ENCODE measurements around the gene NTHL1.

Gene NTHL1

DNA sequence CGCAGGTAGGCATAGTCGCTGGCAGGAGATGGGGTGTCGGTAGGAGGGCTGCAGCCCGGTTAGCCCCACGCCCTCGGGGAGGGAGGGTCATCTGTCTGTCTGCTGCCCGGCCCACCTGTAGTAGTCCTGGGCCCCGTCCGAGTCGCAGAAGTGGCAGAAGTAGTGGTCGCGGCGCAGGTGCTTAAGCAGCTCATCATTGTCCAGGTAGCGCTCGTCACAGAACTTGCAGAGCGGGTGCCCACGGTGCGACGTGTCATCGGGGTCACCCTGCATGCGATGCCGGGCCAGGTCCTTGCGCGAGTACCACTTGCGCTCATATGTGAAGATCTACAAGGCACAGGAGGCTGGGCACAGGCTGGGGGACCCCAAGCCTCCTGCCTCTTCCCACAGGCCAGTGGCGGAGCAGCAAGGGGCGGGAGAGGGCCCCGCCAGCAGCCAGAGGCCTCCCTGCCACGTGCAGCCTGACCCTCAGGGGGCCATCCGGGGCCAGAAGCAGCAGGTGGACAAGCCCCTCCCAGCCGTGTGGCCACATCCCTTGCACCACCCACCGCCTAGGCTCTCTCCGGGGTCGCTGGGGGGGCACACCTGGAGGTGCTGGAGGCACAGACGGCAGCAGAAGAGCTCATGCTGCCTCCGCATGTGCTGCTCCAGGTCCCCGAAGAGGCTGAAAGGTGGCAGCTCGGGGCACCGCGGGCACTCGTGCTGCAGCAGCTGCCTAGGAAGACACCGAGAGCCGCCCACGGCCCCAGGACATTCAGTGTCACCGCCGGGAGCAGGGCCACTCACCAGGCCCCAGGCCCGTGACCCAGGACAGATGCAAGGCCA, 45.0 kb downstream of the NTHL1 start:
- Histone ChIP-seq H3K9me3 (ENCODE audit: control insufficient read depth, low read length) (no peaks in the 10 kb centered on the region), H3K9ac (no peak overlapping the region), H3K4me2 (ENCODE audit: low read length) (no peak overlapping the region), H3K27me3 (ENCODE audit: control insufficient read depth, insufficient read depth, low read length) (no peaks in the 10 kb centered on the region), H3K27ac (no peak overlapping the region), H3K4me1 (no peaks in the 10 kb centered on the region), H3K4me3 (ENCODE audit: low read depth, low read length) (no peak overlapping the region), H3K36me3 (ENCODE audit: control insufficient read depth, insufficient read depth, low read length) (no peaks in the 10 kb centered on the region), H3K79me2 (peaks cover 46% of the 10 kb centered on the region), H2AFZ (no peak overlapping the region)
- TF ChIP-seq, protein P1, sequence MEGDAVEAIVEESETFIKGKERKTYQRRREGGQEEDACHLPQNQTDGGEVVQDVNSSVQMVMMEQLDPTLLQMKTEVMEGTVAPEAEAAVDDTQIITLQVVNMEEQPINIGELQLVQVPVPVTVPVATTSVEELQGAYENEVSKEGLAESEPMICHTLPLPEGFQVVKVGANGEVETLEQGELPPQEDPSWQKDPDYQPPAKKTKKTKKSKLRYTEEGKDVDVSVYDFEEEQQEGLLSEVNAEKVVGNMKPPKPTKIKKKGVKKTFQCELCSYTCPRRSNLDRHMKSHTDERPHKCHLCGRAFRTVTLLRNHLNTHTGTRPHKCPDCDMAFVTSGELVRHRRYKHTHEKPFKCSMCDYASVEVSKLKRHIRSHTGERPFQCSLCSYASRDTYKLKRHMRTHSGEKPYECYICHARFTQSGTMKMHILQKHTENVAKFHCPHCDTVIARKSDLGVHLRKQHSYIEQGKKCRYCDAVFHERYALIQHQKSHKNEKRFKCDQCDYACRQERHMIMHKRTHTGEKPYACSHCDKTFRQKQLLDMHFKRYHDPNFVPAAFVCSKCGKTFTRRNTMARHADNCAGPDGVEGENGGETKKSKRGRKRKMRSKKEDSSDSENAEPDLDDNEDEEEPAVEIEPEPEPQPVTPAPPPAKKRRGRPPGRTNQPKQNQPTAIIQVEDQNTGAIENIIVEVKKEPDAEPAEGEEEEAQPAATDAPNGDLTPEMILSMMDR (IDR thresholded peaks at IDR 0.05): no peak

DNA sequence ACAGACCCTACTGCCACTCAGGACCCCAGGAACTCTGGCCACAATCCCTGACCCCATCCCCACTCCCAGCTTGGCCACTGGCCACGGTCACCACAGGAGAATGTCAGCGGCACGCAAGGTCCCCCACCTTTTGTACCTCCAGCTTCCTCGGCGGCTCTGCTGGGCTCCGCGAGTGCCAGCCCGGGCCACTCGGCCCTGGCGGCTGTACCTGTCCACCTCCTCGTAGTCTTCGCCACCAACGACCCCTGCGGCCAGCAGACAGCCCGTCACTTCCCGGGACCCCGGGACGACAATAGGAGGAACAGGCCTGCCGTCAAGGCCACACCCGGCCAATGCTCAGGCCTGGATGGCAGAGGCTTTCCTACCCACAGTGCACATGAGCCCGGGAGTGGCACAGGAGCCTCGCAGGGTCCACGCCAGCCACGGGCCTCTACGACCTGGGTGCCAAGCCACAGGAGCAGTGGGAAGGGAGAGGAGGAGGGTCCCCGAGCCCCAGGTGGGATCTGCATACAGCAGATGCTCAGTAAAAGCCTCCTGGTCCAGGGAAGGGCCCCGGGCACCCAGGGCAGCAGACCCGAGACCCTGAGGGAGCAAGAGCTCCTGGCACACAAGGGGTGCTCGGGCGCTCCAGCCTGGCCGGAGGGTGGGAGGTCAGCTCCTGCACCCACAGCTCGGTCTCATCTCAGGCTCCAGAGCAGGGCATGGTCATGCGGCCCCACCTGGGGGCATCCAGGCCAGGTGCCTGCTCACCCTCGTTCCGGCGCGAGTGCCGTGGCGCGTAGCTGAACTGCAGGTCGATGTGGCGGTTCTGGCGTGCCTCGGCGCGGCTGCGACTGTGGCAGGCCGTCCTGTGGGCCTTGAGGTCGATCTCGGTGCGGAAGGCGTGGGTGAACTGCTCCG, 45.9 kb downstream of the NTHL1 start:
- Histone ChIP-seq H3K9ac (no peak overlapping the region), H3K9me3 (ENCODE audit: control insufficient read depth, low read length) (no peaks in the 10 kb centered on the region), H3K27ac (no peak overlapping the region), H3K27me3 (ENCODE audit: control insufficient read depth, insufficient read depth, low read length) (no peaks in the 10 kb centered on the region), H3K4me3 (ENCODE audit: low read depth, low read length) (no peak overlapping the region), H3K36me3 (ENCODE audit: control insufficient read depth, insufficient read depth, low read length) (no peaks in the 10 kb centered on the region), H3K4me2 (ENCODE audit: low read length) (no peak overlapping the region), H3K79me2 (peaks cover 37% of the 10 kb centered on the region), H2AFZ (no peak overlapping the region), H3K4me1 (no peaks in the 10 kb centered on the region)
- TF ChIP-seq, protein P1 (IDR thresholded peaks at IDR 0.05): no peak

DNA sequence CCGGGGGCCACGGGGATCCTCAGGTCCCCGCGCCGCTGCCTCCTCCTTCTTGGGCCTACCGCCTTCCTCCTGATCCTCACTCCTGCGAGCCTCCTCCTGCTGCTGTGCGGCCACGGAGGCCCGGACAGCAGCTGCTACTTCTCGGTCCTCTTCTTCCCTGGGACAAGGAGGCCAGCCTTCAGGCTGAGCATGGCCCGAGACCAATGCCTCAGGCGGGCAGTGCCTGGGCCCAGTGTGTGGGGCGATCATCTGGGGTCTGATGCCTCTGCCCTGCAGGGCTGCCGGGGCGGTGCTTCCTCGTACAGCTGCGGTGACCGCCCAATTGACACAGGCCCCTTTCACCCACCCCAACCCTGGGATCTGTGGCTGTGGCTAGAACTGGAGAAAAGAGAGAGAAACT, 46.6 kb downstream of the NTHL1 start:
- Histone ChIP-seq H3K79me2 (peaks cover 30% of the 10 kb centered on the region), H3K27me3 (ENCODE audit: control insufficient read depth, insufficient read depth, low read length) (no peaks in the 10 kb centered on the region), H3K4me3 (ENCODE audit: low read depth, low read length) (no peak overlapping the region), H3K9me3 (ENCODE audit: control insufficient read depth, low read length) (no peaks in the 10 kb centered on the region), H3K4me2 (ENCODE audit: low read length) (no peak overlapping the region), H3K4me1 (no peaks in the 10 kb centered on the region), H3K9ac (no peak overlapping the region), H3K27ac (no peak overlapping the region), H2AFZ (no peak overlapping the region), H3K36me3 (ENCODE audit: control insufficient read depth, insufficient read depth, low read length) (no peaks in the 10 kb centered on the region)
- TF ChIP-seq, protein P1 (IDR thresholded peaks at IDR 0.05): no peak

DNA sequence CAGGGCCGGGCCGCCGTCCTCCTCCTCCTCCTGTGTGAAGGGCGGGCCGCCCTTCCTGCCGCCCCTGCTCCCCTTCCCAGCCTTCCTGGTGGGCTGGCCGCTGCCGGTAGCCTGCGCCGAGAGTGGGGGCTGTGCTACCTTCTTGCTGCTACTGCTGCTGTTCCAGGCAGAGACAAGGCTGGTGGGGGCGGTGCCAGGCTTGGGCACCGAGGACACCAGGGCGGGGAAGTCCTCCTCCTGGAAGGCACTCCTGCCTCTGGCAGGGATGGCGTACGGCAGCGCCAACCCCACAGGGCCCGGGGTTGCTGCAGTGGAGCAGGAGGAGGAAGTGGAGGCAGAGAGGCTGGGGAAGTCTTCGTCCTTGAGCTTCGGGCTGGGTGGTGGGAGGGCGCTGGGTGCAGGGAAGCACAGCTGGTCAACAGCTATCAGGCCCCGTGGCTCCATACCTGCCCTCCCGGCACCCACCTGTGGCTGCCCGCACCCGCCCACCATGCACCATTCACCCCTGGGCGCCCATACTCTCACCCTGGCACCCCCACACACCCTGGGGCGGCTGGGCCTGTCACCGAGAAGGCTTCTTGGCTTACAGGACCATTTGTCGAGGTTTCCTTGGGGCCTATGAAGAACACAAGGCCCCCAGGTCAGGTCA, 47.6 kb downstream of the NTHL1 start:
- H2AFZ ChIP-seq: no peak overlapping the region
- TF ChIP-seq, protein P1 (IDR thresholded peaks at IDR 0.05): no peak
- H3K9ac ChIP-seq: no peak overlapping the region
- H3K36me3 ChIP-seq (ENCODE audit: control insufficient read depth, insufficient read depth, low read length): no peaks in the 10 kb centered on the region
- no peaks in the 10 kb centered on the region for H3K4me1 ChIP-seq
- no peaks in the 10 kb centered on the region for H3K9me3 ChIP-seq (ENCODE audit: control insufficient read depth, low read length)
- peaks cover 19% of the 10 kb centered on the region for H3K79me2 ChIP-seq
- H3K4me3 ChIP-seq (ENCODE audit: low read depth, low read length): no peak overlapping the region
- no peak overlapping the region for H3K4me2 ChIP-seq (ENCODE audit: low read length)
- H3K27ac ChIP-seq: no peak overlapping the region
- H3K27me3 ChIP-seq (ENCODE audit: control insufficient read depth, insufficient read depth, low read length): no peaks in the 10 kb centered on the region

Data from parathyroid adenoma (tissue), 2 donors.